GM18499 (cell line): ENCODE data around the gene CPED1.
"Not testable (repeated sequence)": the region's sequence is repeated elsewhere in the genome, so short reads cannot be mapped to it uniquely, and the experiment has no call there.

Experiments used
- ATAC-seq: cut with Tn5 transposase; IDR thresholded peaks from one replicate; pipeline ENCODE4 v1.9.1; 2021; ENCODE audit warnings: moderate number of reproducible peaks; ENCODE audit not compliant: insufficient read depth, unreplicated experiment

The CPED1 gene

GRCh38 chr7:120979765-120980499 lies 8.6 kb upstream of the CPED1 start:
- no peak for ATAC-seq

- no peak for ATAC-seq
Observed at GRCh38 chr7:120981117-120981516, 7.4 kb upstream of the CPED1 start.

DNA sequence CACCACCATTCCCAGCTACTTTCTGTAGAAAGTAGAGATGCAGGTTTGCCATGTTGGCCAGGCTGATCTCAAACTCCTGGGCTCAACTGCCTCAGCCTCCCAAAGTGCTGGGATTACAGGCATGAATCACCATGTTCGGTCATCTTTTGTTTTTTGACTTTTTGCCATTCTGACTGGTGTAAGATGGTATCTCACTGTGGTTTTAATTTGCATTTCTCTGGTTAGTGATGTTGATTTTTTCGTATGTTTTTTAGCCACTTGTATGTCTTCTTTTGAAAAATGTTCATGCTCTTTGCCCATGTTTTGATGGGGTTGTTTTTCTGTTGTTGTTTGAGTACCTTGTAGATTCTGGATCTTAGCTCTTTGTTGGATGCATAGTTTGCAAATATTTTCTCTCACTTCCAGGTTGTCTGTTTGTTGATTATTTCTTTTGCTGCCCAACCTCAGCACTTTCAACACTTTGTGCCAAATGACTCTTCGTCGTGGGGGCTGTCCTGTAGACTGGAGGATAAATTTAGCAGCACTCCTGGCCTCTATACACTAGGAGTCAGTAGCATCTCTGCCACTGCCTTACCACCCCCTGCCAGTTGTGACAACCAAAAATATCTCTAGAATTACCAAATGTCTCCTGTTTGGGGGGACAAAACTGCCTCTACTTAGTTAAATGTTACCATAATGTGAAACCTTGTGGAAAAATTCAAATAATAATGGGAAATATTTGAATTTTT lies 6.5 kb upstream of the CPED1 start:
- no peak for ATAC-seq

DNA sequence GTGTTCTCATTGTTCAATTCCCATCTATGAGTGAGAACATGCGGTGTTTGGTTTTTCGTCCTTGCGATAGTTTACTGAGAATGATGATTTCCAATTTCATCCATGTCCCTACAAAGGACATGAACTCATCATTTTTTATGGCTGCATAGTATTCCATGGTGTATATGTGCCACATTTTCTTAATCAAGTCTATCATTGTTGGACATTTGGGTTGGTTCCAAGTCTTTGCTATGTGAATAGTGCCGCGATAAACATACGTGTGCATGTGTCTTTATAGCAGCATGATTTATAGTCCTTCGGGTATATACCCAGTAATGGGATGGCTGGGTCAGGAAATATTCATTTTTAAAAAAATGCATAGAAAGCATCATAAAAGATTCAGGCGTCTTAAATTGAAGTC lies 4.9 kb upstream of the CPED1 start:
- ATAC-seq, result not testable (repeated sequence)

- no peak for ATAC-seq
Observed at GRCh38 chr7:120984406-120984805, 4.1 kb upstream of the CPED1 start.

GRCh38 chr7:120985130-120985758 lies 3.3 kb upstream of the CPED1 start:
- no peak for ATAC-seq

- no peak for ATAC-seq
Observed at GRCh38 chr7:120985839-120986238, 2.7 kb upstream of the CPED1 start.

- ATAC-seq, result no peak
Observed at GRCh38 chr7:120986650-120987049, 1.9 kb upstream of the CPED1 start.

DNA sequence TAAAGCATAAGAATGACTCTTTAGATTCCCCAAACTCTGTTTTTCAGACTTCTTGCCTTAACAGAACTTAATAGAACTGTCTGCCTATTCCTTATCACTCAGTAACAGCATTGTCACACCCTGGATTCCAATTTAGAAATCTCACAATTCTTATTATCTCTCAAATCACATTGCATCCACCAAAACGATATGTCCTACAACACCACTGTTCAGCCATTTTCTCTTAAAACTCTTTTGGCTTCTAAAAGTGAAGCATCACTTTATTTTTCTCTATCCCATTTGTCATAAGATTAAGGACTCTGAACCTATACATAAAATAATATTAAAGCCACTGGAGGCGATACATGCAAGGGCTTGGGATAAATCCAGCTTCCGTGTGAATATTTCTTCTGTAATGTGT lies 1.2 kb upstream of the CPED1 start:
- ATAC-seq, result no peak

DNA sequence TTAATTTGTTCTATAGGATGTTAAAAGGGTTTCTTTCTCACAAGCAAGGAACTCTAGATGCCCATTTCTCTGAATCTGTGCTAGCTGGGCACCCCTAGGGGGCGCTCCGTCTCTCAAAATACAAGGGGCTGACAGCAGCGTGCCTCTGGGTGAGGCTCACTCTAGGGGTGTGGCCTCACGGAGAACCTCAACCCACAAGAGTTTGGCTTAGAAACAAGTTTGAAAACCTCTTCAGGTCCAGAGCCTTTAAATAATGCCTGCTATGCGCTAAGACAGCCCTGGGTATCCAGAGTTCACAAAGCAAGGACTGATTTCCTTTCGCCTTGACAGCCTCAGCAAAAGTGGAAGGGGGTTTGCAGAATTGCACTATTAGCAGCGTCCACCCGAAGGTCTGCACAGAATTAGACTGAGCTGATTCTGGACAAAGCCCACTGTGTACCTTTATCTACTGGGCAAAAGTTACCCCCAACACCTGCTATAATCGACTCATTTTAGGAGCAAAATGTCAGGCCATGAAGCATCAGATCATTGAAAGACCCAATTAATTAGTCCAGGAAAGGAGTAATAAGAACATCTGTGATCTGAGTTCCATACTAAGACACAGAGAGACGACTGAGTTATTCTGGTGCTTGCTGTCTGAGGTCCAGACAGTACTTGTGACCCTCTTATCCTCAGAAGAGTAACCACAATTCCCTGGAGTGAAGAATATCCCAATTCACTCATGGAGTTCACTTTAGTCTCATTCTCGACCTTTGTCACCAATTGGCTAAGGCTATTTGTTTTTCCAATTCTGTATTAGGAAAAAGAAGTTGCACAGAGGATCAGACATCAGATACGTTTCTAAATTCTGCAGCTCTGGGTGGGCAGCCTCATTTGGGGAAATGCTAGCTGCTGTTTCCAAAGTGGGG lies 574 bp upstream of the CPED1 start:
- peak; percentile 96 for ATAC-seq

- no peak for ATAC-seq
Observed at GRCh38 chr7:120989257-120990220, 1.0 kb downstream of the CPED1 start.

DNA sequence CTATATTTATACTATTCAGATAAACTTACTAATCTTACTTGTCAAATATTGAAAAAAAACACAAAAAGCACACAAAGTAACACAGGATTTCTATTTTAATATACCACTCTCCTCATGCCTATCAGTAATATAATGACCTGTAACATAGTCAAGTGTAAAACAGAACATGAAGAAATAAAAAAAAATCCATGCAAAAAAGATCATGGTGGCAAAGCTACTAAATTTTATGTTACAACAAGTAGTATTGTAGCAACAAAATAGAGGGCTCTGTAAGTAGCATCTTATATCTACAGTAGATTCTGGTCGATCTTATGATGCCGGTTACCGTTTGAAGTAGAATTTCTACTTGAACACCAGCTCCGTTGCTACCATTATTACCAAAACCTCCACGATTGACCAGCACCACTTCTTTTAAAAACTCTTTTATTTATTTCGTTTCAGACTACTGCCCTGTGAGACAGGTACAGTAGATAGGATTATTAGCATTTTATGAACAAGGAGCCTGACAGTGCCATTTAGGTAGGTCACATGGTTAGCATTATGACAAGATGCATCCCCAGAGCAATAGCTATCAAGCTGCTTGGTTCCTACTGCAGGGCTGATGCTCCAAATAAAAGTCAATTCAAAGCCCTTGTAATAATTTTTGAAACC lies 2.1 kb downstream of the CPED1 start:
- ATAC-seq, result no peak

DNA sequence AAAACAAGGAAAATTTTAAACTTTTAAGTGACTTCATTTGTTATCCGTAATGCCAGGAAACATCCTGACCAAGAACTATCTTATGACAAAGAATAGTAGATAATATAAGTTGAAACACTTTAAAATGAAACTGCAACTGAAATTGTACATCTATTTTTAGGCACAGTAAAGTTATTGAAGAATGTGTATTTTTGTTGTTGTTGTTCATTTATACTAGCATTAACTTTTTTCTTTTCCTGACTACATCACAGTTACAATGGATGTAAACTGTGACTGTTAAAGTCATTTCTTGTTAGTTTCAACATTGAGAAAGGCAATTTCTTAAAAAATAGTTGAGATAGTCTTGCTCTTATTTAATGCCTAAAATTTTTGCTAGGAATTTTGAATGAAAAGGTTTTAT lies 2.6 kb downstream of the CPED1 start:
- ATAC-seq, result no peak

DNA sequence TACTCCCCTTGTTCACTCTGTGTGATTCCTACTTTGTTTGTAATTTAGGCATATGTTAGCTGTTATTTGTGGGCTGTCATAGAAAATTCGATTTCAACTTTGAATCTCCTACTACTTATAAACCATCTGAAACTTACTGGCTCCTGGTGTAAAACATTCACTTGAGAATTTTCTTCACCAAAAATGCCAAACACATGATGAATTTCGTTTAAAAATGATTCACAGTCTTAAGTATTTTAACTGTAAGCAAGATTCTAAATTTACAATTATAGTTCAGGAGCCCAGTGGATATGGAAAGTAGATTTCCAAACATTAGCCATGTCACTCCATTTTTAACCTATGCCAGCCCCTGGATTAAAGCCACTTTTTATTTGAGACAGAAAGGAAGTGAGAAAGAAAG lies 3.1 kb downstream of the CPED1 start:
- no peak for ATAC-seq

DNA sequence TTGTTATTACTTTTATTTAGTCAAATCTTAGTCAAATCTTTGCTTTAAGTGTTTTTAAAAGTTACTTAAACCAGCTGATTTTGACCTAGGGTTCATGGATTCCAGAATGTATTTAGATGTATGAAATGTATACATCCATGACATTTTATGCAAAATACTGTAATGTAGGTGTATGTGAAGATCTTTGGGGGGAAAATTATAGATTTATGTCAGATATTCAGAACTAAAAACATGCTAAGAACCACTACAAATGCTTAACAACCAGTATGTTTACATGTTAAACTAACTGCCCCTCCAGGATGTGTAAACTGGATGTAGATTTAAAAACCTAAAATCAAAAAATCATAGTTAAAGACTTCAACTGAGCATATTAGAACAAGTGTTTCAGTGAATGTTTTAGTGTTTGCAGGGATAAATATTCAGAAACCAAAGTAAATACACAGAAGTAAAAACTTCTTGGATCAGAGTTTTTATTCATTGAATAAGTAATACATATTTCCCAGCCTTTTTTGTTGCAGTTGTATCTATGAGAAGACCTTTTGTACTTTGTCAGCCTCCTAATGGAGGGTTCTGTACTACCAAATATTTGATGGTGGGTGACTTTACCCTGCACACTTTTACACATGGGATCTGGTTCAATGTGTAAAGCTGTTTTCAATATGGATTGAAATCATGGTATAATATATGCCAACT lies 3.9 kb downstream of the CPED1 start:
- ATAC-seq, result no peak

GRCh38 chr7:120992965-120993494 lies 4.5 kb downstream of the CPED1 start:
- ATAC-seq, result no peak

GRCh38 chr7:120993553-120994191 lies 5.2 kb downstream of the CPED1 start:
- ATAC-seq, result no peak
